Measurements from ENCODE around the gene LCN6.

GRCh38 chr9:136776947-136777346 lies 28.6 kb upstream of the LCN6 start:
- TF ChIP-seq POLR2AphosphoS5 (IDR thresholded peaks at IDR 0.05) (no peak), CTCF (IDR thresholded peaks at IDR 0.05; ENCODE audit: poor library complexity, severe bottlenecking) (no peak), EP300 (conservative IDR thresholded peaks at IDR 0.05; ENCODE audit: poor library complexity, severe bottlenecking) (no peak), TAF1 (IDR thresholded peaks at IDR 0.05; ENCODE audit: low read depth) (no peak), RAD21 (conservative IDR thresholded peaks at IDR 0.05) (no peak), EZH2 (IDR thresholded peaks at IDR 0.05; ENCODE audit: borderline replicate concordance, insufficient read depth, low read length, poor library complexity, severe bottlenecking) (no peak), MXI1 (conservative IDR thresholded peaks at IDR 0.05; ENCODE audit: poor library complexity, severe bottlenecking) (no peak), REST (IDR thresholded peaks at IDR 0.05; ENCODE audit: borderline replicate concordance) (no peak), SMC3 (conservative IDR thresholded peaks at IDR 0.05; ENCODE audit: poor library complexity) (no peak)
